Measurements from ENCODE around the gene MACROH2A1. TPM values are rescaled to one million over a fixed set of nuclear protein-coding genes. Genes with fewer than 3 reads are reported as not detected.

MACROH2A1 gene
- polyA plus RNA-seq, 3 donors: 34.6 to 119 (median 81.0) TPM

DNA sequence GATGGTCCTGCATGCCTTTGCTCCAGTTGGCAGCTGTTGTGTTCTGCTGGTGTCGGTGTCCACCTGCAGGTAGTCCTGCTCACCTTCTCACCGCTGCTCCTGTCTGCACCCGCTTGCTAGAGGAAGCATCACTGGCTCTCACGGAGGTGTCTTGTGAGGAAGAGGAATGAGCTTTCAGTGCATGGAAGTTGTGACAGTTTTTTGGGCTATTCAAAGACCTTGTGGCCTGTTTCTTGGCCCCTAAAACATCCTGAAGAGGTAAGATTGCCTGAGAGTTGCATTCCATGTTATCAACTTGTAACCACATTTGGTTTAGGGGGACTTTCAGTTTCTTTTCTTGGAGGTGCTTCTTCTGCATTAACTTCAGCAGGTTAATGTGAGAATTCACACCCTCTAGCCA lies 85.6 kb downstream of the MACROH2A1 start:
- WGBS, 3 donors: 83 to 92% (median 91%) methylated on average over 4 of the region's 4 CpGs
- no peak overlapping the region for H3K27ac ChIP-seq (ENCODE audit: low read depth, low read length)

DNA sequence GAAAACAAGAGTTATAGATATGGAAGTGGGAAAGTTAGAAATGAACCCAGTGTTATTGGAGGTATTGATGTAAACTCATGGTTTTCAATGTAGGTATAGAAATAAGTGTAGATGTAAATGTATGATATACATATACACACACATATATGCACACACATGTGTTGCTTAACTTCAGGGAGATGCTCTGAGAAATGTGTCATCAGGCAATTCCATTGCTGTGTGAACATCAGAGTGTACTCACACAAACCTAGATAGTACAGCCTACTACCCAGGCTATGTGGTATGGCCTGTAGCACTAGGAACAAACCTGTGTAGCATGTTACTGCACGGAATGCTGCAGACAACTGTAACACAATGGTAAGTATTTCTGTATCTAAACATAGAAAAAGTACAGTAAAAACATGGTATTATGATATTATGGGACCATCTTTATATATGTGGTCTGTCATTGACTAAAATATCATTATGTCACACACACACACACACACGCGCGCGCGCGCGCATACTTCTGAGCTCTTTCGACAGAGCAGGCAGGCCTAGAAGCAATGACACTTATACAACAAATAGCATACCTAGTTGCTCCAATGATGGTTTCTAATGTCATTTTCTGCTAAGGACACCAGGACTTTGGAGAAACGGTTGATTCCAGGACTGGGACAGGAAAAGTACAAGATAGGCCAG lies 86.6 kb downstream of the MACROH2A1 start:
- no peak overlapping the region for H3K27ac ChIP-seq (ENCODE audit: low read depth, low read length)
- 94 to 98% (median 97%) methylated on average over 10 of the region's 10 CpGs for WGBS, 3 donors

DNA sequence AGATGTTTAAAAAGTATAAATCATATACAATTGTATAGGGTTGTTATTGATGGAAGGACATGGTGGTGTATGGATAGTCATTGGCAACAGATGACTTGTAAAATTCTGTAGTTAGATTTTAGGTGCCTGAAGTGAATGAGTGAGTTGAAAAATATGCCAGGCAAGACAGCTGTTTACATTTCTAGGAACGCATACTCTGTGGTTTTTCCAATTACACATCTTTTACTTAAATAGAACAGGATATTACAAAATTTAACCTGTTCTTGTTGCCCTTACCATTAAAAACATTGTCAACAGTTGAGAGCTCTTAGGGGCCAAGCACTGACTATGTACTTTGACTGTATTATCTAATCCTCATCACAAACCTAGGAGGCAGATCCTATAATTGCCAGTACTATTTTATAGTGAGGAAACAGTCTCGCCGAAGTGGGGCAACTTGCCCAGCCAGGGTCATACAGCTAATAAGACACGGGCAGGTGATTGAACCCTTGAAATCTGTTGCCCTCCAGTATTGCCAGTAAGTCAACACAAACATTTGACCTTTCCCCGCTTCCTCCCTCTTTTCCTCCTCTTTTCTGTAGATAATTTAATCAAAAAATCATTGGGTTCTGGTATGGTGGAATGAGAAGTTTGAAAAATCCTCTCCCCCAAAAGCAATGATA lies 88.6 kb downstream of the MACROH2A1 start:
- no peak overlapping the region for H3K27ac ChIP-seq (ENCODE audit: low read depth, low read length)
- 52 to 58% (median 58%) methylated on average over 5 of the region's 5 CpGs for WGBS, 3 donors

DNA sequence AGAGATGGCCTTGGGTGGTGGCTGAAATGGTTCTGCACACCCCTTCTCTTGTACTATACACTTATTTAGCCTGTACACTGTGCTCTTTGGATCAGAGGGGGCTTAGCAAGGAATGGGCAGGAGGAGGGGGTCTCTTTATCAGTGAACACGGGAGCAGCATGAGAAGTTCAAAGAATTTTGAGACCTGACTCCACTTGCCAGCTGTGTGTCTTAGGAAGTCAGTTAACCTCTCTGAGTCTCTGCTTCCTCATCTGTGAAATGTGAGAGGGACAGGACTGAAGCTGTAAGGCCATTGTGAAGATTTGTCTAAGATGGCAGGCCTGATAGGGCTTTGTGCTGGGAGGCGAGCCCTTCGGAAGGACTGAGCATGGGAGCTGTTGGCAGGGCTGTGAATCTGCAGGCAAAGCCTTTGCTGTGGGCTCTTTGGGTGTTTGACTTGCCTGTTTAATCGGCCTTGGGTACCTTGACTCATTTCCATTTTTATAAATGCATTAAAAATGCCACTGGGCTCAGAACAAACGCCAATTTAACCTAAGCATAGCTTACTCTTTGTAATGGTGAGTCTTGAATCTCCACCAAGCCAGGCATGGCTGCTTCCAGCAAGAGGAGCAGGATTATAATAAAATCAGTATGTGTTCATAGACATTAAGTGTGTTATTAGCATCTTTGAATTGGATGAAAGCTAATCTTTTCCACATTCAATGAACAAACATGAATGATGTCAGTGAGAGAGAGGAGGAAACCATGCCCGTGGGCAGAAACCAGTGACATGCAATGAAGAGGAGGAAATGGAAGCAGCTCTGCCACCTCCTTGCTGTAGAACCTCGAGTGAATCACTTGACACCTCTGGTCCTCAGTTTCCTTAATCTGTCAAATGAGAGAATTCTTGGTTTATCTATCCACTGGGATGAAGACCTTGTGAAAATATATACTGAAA lies 89.4 kb downstream of the MACROH2A1 start:
- 72 to 76% (median 74%) methylated on average over 7 of the region's 7 CpGs for WGBS, 3 donors
- H3K27ac ChIP-seq (ENCODE audit: low read depth, low read length): no peak overlapping the region

DNA sequence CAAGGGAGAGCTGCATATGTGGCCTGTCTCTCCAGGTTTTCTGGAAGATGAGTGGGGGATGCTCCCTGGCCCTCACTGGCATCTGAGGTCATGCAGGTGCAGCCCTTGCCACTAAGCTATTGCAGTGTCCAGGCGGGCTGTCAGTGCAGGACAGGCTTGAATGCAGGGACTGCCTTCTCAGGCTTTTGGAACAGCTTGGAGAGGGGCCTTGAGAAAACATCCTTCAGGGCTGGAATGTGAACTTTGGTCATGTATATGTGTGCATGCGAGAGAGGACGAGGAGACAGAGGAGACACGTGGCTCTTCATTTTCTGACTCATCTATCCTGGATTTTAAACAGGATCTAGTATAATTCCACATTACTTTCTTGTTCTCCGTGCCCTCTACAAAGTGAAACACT lies 90.3 kb downstream of the MACROH2A1 start:
- WGBS, 3 donors: 57 to 76% (median 65%) methylated on average over 5 of the region's 5 CpGs
- H3K27ac ChIP-seq (ENCODE audit: low read depth, low read length): no peak overlapping the region

DNA sequence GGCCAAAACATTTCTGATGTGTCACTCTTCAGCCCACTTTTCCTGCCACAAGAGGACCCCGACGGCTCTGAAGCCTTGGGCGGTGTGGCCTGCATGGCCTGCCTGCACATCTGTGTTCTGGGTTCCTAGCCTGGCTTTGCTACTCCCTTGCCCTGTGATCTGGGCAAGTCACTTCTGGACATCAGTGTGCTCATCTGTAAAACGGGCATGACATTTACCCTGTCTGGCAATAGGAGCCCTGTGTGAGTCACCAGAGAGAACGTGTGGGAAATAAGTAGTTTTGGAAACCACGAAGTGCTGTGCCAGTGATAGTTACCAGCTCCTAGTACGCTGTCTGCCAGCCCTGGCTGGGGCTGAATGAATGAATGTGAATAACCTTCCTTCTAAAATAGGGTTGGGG lies 90.8 kb downstream of the MACROH2A1 start:
- H3K27ac ChIP-seq (ENCODE audit: low read depth, low read length): no peak overlapping the region
- WGBS, 3 donors: 79 to 89% (median 80%) methylated on average over 7 of the region's 7 CpGs

DNA sequence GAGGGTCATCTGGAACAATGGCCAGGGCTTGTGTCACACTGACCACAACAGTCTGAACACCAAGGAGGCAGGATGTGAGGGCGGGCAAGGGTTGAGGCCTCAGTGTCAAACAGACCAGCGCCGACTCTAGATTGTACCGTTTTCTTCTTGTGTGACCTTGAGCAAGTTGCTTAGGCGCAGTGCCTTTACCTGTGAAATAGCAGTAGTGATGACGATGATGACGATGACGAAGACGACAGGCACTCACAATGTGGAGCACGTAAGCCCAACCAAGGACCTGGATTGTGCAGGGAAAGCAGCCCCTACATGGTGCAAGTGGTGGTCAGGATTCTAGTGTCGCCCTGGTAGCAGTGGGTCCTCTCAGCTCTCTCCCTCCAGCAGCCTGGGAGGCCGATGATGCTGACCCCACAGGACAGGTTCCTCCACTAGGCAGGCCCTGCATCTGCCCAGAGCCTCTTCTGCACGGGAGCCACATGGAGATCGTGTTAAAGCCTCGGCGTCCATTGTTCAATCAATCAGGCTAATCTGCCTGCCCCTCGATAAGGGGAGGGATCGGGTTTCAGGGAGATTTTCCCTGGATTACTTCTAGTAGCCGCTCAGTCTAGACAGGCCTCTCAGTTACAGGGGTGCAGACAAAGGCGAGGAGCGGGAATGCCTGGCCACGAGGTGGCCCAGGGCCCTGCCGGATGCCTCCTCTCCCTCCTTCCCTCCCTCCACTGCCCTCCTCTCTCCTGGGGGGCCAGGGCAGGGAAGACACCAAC lies 91.7 kb downstream of the MACROH2A1 start:
- WGBS, 3 donors: 58 to 86% (median 85%) methylated on average over 23 of the region's 23 CpGs

DNA sequence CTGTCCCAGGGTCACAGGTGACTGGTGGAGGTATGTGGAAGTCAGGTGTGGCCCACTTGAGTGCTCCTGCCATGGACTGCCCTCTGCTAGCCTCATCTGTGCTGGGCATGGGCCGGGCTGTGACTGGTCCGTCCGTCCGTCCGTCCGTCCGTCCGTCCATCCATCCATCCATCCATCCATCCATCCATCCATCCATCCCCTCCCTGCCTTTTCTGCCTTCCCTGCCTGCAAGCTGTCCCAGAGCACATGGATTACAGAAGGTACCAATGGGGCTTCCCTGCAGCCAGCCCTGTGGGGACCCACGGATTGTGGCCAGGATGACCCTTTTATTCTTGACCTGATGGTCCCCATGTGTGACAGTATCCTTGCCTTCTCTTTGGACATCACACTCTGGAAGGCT lies 92.5 kb downstream of the MACROH2A1 start:
- WGBS, 3 donors: 85 to 98% (median 89%) methylated on average over 9 of the region's 9 CpGs
- H3K27ac ChIP-seq (ENCODE audit: low read depth, low read length): no peak overlapping the region

More for the DNA sequence above, 91.7 kb downstream of the MACROH2A1 start:
- H3K27ac ChIP-seq (ENCODE audit: low read depth, low read length): no peak overlapping the region

DNA sequence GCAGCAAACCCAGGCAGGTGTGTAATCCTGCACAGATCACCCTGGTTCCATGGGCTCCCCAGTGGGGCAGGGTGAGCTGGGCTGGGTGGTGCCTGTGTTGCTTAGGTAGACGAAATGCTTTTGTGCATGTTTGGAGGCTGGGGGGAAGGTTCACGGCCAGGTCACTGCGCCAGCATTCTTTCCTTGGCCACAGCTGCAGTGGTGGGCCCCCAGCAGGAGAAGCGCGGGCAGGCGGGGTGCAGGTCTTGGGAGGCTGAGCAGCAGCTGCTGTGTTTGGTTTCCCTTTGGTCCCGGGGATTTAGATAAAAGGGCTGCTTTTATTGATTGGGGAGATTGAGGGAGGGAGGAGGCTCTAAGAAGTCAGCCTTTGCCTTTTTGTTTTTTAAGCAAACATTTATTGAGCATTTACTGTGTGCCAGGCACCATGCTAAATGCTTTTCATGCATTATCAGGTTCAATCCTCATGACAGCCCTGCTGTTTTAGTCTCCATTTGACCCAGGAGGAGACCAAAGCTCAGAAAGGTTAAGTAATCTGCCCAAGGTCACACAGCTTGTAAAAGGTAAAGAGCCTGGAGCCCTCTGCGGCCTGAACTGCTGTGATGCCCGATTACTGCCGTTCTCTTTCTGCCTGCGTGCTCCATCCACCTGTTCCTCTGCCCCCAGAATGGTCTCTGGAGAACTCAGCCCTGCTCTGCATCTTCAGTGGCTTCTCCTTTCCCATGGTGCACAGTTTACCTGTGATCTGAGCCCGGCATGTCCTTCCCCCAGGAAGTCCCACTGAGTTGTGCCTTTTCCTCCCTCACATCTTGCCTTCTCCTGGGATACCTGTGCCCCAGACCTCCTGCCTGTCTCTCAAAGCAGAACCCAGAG lies 94.4 kb downstream of the MACROH2A1 start:
- no peak overlapping the region for H3K27ac ChIP-seq (ENCODE audit: low read depth, low read length)
- WGBS, 3 donors: 48 to 85% (median 78%) methylated on average over 12 of the region's 12 CpGs

DNA sequence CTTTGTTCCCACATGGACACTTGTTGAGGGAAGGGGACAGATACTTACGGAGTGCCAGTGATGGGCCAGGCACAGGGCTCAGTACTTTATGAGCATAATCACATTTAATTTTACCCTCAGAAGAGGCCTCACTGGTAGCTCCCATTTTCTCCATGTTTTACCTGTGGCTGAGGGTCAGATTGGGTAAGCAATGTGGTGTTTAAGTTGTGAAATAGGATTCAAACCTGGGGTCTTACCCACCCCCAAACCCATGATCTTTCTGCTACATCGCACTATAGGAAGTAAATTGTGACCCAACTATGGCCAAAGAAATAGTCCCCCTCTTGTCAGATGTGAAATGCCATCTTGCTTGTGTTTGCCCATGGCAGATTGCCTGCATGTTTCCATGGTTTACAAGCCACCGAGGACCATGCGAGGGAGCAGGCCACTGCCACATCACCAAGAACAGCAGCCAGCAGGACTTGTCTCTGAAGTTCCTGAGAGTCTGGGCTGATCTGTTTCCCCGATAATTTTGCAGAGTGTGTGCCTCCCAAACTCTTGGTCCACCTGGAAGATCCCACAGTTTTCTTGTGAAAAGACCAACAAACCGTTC lies 95.4 kb downstream of the MACROH2A1 start:
- whole genome bisulfite sequencing, 3 donors: 70 to 84% (median 82%) methylated on average over 6 of the region's 6 CpGs
- H3K27ac ChIP-seq (ENCODE audit: low read depth, low read length): no peak overlapping the region

DNA sequence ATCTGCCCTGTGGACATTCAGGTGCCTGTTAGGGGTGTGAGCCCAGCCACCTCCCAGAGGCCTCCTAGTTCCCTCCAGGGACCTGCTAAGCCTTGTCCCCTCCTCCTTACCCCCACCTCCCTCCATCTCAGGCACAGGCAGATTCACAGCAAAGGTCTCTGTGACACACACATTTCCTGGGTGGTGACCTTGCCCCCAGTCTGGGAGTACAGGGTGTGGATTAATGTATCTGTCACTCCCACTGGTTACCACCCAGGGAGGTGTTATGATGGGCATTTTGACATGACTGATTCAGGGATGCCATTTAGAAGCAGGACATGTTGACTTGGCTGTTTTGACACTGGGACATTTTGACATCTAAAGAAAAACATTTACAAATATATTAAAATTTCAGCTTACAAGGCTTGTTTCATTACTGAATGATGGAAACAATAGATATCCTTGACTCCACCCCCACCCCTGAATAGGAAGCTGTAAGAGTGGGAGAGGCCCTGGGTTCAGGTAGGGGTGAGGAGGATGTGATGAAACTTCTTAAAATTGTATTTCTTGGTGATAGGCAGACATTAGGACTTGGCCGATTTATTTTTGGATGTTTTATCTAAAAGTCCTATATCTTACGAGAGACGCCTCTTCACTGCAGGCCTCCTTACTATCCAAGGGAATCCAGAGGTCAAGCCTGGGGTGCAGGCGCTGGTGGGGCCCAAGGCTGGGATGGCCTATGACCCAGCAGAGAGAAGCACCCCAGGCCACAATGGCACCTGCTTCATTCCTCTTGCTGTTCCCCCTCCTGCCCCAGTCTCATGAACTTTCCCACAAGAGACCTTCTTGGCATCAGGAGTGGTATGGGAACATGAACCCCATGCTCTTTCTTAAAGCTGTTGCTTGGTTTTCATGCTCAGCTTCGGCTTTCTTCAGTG lies 101.9 kb downstream of the MACROH2A1 start:
- no peak overlapping the region for H3K27ac ChIP-seq (ENCODE audit: low read depth, low read length)
- WGBS, 3 donors: 91 to 97% (median 96%) methylated on average over 5 of the region's 5 CpGs

DNA sequence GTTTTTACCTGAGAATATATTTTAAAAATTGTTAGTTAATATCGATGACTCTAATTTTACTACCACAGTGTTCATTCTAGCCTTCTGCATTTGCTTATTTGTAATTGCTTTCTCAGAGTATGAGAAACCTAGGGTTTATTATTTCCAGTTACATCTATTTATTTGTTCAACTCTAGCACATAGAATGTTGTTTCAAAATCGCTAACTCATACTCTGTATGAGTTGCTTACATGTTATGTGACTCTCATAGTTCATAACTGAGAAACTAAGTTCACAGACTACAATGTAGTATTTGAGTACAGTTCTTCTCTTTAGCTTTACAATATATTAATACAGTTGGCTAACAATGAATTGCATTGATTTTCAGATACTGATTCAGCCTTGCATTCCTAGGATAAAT lies 103.2 kb downstream of the MACROH2A1 start:
- no peak overlapping the region for H3K27ac ChIP-seq (ENCODE audit: low read depth, low read length)
- 91 to 96% (median 93%) methylated on average over 2 of the region's 2 CpGs for WGBS, 3 donors

DNA sequence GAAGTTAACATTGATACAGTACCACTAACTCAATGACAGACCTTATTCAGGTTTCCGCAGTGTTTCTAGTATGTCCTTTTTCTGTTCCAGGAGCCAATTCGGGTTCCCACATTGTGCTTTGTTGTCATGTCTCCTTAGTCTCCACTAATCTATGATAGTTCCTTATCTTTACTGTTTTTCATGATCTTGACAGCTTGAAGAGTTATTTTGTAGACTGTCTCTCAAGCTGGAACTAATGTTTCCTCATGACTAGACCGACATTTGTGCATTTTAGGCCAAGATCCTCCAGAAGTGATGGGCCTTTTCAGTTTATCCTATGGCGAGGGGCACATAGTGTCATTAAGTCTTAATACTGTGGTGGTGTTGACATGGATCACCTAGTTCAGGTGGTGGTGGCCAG lies 104.2 kb downstream of the MACROH2A1 start:
- no peak overlapping the region for H3K27ac ChIP-seq (ENCODE audit: low read depth, low read length)
- WGBS, 3 donors: 87 to 96% (median 93%) methylated on average over 4 of the region's 4 CpGs

DNA sequence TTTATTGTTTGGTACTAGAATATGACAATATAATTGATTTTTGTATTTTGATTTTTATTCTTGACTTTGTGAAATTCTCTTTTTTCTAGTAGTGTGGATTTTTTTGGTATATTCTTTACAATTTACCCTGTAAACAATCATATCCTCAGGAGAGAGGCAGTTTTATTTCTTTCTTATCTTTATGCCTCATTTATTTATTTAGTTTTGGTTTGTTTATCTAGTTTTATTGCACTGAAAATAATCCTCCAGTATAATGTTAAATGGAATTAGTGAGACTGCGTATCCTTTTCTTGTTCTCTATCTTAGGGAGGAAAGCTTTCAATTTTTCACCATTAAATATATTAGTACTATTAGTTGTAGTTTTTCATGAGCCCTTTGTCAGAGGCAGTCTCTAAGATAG lies 109.4 kb downstream of the MACROH2A1 start:
- no peak overlapping the region for H3K27ac ChIP-seq (ENCODE audit: low read depth, low read length)
- WGBS, 3 donors: 86 to 95% (median 91%) methylated on average over 1 of the region's 1 CpG

DNA sequence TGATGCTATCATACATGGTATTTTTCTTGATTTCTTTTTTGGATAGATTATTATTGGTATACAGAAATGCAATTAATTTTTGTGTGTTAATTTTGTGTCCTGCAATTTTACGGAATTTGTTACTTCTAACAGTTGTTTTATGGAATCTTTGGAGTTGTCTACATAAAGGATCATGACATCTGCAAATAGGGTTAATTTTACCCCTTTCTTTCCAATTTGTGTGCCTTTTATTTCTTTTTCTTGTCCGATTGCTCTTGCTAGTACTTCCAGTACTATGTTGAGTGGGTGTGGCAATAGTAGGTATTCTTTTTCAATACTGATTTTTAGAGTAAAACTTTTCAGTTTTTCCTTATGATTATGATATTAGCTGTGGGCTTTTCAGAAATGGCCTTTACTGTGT lies 111.5 kb downstream of the MACROH2A1 start:
- 75 to 98% (median 95%) methylated on average over 2 of the region's 2 CpGs for WGBS, 3 donors
- H3K27ac ChIP-seq (ENCODE audit: low read depth, low read length): no peak overlapping the region

Measured in adipose tissue (tissue), 3 donors.